Measurements from ENCODE around the gene RHOT1. TPM values are rescaled to one million over a fixed set of nuclear protein-coding genes. Genes with fewer than 3 reads are reported as not detected.

RHOT1 gene
- total RNA-seq, 1 experiment from 2014 or later, result 39.2 TPM

DNA sequence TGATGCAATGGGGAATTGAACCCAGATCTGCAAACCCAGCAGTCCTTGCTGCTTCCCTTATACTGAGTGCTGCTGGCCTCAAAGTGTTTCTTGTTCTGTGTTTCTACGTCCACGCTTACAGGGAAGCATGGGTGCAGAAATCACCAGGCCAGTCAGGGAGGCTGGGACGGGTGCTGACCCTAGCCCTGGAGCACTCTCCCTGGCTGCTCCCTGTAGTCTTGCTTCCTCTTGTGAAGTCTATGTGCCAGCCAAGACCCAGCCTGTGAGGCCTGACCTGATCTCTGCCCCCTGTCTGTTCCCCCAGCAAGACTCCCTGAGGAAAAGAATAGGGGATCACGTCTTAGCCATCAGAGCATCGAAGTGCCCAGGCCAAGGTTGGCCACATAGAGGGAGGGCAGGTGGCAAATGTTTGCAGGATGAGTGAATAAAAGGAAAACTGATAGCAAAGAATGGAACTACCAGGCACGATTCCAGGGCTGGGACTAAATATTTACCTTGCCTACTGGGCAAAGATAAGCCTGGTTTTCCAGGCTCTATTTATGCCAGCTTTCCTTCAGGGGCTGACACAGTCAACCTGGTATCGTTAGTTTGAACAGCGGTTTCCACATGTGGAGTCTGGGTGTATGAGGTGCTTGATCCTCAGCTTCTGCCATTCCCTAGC lies 41.2 kb upstream of the RHOT1 start:
- CTCF ChIA-PET, result no interaction called here
- ATAC-seq, result peak; percentile 81
- no peak for DNase-seq (ENCODE audit: low read depth, low spot score)
- H3K9me3 ChIP-seq (ENCODE audit: control insufficient read depth, insufficient read depth, low read depth, low read length), result no peaks in the 10 kb centered on the region
- no peaks in the 10 kb centered on the region for H3K36me3 ChIP-seq (ENCODE audit: control insufficient read depth, insufficient read depth, low read length)
- no peaks in the 10 kb centered on the region for H3K27me3 ChIP-seq (ENCODE audit: control insufficient read depth, insufficient read depth, low read length)
- in situ Hi-C loops (cut with HindIII; ENCODE audit: low pct_unique_long_range_greater_than_20kb, low sequenced_read_pairs), result no loop called here
- peak overlapping the region; percentile 67; the same call in 1 of the 2 replicates for H3K27ac ChIP-seq (ENCODE audit: low read length)
- TF ChIP-seq SIN3A (IDR thresholded peaks at IDR 0.05; ENCODE audit: borderline replicate concordance, insufficient read depth, low read depth, low read length) (no peak), TCF7L2 (IDR thresholded peaks at IDR 0.05; ENCODE audit: low read depth, low read length) (peak; percentile 76), POLR2AphosphoS5 (IDR thresholded peaks at IDR 0.05; ENCODE audit: low read depth, low read length) (peak; percentile 54; the same call in 1 of the 2 replicates)
- TF ChIP-seq, protein P1, sequence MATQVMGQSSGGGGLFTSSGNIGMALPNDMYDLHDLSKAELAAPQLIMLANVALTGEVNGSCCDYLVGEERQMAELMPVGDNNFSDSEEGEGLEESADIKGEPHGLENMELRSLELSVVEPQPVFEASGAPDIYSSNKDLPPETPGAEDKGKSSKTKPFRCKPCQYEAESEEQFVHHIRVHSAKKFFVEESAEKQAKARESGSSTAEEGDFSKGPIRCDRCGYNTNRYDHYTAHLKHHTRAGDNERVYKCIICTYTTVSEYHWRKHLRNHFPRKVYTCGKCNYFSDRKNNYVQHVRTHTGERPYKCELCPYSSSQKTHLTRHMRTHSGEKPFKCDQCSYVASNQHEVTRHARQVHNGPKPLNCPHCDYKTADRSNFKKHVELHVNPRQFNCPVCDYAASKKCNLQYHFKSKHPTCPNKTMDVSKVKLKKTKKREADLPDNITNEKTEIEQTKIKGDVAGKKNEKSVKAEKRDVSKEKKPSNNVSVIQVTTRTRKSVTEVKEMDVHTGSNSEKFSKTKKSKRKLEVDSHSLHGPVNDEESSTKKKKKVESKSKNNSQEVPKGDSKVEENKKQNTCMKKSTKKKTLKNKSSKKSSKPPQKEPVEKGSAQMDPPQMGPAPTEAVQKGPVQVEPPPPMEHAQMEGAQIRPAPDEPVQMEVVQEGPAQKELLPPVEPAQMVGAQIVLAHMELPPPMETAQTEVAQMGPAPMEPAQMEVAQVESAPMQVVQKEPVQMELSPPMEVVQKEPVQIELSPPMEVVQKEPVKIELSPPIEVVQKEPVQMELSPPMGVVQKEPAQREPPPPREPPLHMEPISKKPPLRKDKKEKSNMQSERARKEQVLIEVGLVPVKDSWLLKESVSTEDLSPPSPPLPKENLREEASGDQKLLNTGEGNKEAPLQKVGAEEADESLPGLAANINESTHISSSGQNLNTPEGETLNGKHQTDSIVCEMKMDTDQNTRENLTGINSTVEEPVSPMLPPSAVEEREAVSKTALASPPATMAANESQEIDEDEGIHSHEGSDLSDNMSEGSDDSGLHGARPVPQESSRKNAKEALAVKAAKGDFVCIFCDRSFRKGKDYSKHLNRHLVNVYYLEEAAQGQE (IDR thresholded peaks at IDR 0.05; ENCODE audit: insufficient read depth in 1 of 2, low read depth in 2 of 2, low read length in 1 of 2), result no peak; a peak in 1 of 4 replicates
- TF ChIP-seq, protein P2, sequence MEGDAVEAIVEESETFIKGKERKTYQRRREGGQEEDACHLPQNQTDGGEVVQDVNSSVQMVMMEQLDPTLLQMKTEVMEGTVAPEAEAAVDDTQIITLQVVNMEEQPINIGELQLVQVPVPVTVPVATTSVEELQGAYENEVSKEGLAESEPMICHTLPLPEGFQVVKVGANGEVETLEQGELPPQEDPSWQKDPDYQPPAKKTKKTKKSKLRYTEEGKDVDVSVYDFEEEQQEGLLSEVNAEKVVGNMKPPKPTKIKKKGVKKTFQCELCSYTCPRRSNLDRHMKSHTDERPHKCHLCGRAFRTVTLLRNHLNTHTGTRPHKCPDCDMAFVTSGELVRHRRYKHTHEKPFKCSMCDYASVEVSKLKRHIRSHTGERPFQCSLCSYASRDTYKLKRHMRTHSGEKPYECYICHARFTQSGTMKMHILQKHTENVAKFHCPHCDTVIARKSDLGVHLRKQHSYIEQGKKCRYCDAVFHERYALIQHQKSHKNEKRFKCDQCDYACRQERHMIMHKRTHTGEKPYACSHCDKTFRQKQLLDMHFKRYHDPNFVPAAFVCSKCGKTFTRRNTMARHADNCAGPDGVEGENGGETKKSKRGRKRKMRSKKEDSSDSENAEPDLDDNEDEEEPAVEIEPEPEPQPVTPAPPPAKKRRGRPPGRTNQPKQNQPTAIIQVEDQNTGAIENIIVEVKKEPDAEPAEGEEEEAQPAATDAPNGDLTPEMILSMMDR (IDR thresholded peaks at IDR 0.05), result no peak
- peaks cover 23% of the 10 kb centered on the region for H3K4me1 ChIP-seq (ENCODE audit: control insufficient read depth, insufficient read depth, low read length)
- POLR2A ChIA-PET, result no interaction called here
- no peak overlapping the region for H3K4me3 ChIP-seq (ENCODE audit: low read depth in 2 of 2, low read length in 2 of 2)
- intact Hi-C loops (cut with micrococcal nuclease; ENCODE audit: unreplicated experiment), result no loop called here
- BruUV-seq (replicated peaks), result no TSS peak

DNA sequence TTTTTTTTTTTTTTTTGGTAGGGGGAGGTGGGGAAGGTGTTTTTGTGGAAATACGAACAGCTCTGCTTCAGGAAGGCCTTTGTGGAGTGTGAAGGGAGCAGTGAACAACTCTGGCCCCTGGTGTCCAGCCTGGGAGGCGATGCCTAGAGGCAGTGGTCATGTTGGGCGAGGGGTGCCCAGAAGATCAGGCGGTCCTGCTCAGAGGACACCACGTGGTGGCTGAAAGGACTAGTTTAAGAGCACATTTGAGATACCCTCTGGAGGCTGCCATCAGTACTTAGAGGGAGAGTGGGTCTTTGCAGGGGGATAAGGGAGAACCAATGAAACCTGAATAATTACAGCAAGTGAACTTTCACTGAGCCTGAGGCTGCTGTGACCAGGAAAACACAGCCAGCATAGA lies 40.1 kb upstream of the RHOT1 start:
- ChIA-PET CTCF (no interaction called here), POLR2A (no interaction called here)
- TF ChIP-seq TCF7L2 (IDR thresholded peaks at IDR 0.05; ENCODE audit: low read depth, low read length) (no peak), SIN3A (IDR thresholded peaks at IDR 0.05; ENCODE audit: borderline replicate concordance, insufficient read depth, low read depth, low read length) (no peak), POLR2AphosphoS5 (IDR thresholded peaks at IDR 0.05; ENCODE audit: low read depth, low read length) (no peak)
- TF ChIP-seq, protein P2 (IDR thresholded peaks at IDR 0.05), result no peak
- TF ChIP-seq, protein P1 (IDR thresholded peaks at IDR 0.05; ENCODE audit: insufficient read depth in 1 of 2, low read depth in 2 of 2, low read length in 1 of 2), result no peak
- H3K4me3 ChIP-seq (ENCODE audit: low read depth in 2 of 2, low read length in 2 of 2), result no peak overlapping the region
- no peaks in the 10 kb centered on the region for H3K36me3 ChIP-seq (ENCODE audit: control insufficient read depth, insufficient read depth, low read length)
- no peaks in the 10 kb centered on the region for H3K27me3 ChIP-seq (ENCODE audit: control insufficient read depth, insufficient read depth, low read length)
- no TSS peak for BruUV-seq (replicated peaks)
- peaks cover 23% of the 10 kb centered on the region for H3K4me1 ChIP-seq (ENCODE audit: control insufficient read depth, insufficient read depth, low read length)
- intact Hi-C loops (cut with micrococcal nuclease; ENCODE audit: unreplicated experiment), result no loop called here
- in situ Hi-C loops (cut with HindIII; ENCODE audit: low pct_unique_long_range_greater_than_20kb, low sequenced_read_pairs), result no loop called here
- H3K27ac ChIP-seq (ENCODE audit: low read length), result peak overlapping the region; percentile 67; the same call in 1 of the 2 replicates
- DNase-seq (ENCODE audit: low read depth, low spot score) (no peak), ATAC-seq (no peak)
- H3K9me3 ChIP-seq (ENCODE audit: control insufficient read depth, insufficient read depth, low read depth, low read length), result no peaks in the 10 kb centered on the region

Data from Panc1 (cell line).